GM19372 (cell line): ENCODE measurements around the gene VAPB.
"Not testable (repeated sequence)": the region's sequence is repeated elsewhere in the genome, so short reads cannot be mapped to it uniquely, and the experiment has no call there.

Experiments used
- ATAC-seq: cut with Tn5 transposase; IDR thresholded peaks from one replicate; pipeline ENCODE4 v1.9.1; 2021; ENCODE audit warnings: mild to moderate bottlenecking, low read depth, moderate library complexity; ENCODE audit not compliant: unreplicated experiment

VAPB gene

DNA sequence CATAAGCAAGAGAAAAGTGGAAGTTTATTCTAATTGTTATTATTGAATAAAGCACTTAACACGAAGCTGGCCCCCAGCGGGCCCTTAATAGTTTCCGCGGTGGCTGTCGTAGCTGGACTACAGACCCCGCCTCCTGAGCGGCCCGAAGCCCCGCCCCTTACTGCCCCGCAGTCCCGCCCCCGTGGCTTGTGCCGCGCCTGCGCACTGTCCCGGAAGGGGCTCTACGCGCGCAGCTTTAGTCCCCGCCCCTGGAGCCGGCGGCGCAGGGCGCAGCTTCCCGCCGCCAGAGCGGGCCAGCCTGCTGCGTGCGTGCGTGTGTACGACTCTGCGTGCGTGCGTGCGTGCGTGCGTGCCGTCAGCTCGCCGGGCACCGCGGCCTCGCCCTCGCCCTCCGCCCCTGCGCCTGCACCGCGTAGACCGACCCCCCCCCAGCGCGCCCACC lies at the start of gene VAPB:
VAPB (plus strand) TSS at position 348 of the 442 bp plus-strand sequence. CDS start 231 bp downstream, outside the sequence.
- ATAC-seq: peak; percentile 97

GRCh38 chr20:58339741-58340140 lies 49.3 kb upstream of the VAPB start:
- no peak for ATAC-seq

DNA sequence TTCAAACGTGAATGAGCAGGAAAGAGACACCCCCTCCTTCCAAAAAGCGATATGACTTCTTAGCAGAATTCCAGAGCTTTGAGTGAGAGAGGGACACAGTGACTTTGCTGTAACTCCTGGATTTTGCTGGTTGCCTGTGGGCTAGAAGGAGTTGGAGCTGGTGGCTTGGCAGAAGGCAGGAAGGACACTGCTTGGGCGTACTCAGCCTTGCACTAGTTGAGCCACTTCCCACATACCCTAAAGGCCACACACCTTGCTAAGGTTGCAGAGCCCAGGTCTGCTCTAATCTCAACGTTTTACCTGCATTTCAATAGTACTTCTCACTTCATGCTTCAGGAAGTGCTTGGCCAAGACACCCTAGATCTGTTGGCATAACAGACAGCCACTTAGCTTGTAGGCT lies 48.9 kb upstream of the VAPB start:
- ATAC-seq: no peak

DNA sequence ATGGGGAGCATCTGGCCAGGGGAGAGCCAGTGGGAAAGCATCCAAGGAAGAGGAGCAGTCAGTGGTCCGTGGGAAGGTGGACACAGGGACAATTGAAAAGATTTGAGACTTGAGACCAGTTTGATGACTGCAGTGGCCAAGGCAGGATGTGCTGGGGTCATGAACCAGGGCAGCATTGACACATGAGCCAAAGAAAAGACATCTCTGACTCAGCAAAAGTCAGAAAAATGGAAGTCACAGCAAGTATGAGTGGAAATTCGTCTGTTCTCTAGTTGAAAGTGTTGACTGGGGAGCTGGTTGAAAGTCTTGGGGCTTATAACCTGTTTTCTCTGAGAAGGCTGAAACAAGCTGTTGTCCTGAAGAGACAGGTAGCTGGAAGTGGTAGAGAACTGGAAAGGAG lies 48.2 kb upstream of the VAPB start:
- ATAC-seq: no peak

GRCh38 chr20:58342104-58342945 lies 46.7 kb upstream of the VAPB start:
- no peak for ATAC-seq

GRCh38 chr20:58344741-58345140 lies 44.3 kb upstream of the VAPB start:
- ATAC-seq: no peak

DNA sequence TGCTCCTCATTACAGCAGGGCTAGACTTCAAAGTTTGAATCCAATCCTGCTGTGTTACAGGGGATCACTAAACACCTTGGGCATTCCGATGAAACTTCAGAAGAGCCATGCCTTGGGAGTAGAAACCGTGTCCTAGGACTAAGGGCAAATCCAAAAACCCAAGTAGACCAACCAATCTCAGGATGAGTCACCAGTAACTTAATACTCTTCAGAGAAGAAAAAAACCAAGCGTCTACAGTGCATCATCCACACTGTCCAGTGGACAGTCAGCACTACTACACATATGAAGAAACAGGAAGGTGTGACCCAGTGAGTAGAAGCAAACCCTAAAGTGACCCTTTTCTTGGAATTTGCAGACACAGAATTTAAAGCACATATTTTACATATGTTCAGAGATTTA lies 39.5 kb upstream of the VAPB start:
- ATAC-seq: no peak

DNA sequence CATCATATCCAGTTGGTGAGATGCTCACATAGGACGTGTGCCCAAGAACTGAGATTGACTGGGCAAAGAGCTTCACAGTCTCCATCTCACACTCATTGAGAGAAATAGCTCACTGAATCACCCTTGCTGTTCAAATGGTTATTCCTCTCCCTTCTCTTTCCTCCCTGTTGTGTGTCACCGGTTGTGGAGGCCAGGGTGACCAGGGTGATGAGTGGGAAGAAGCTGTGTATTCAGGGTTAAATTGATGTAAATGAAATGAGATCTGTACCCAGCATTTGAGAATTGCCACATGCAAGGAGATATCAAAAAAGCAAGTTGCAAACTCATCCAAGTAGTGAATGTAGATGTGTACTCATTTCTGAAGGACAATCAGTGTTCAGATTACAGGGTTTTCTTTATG lies 36.6 kb upstream of the VAPB start:
- ATAC-seq: no peak

DNA sequence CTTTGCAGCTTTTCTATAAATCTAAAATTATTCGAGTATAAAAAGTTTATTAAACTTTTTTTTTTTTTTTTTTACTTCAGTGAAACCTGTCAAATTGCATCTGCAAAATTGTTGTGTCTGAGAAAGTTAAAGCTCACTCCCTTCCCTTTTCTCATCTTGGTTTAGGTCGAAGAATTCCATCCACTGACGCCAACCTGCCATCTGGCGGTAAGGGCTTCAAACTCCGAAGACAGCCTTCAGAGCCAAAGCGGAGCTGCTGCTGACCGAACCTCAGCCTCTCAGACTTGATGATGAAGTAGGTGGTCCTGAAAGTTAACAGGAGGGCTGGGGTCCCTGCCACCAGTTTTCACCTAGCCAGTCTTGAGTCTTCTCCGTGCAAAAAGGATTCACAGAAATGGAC lies 29.6 kb upstream of the VAPB start:
- ATAC-seq: no peak

DNA sequence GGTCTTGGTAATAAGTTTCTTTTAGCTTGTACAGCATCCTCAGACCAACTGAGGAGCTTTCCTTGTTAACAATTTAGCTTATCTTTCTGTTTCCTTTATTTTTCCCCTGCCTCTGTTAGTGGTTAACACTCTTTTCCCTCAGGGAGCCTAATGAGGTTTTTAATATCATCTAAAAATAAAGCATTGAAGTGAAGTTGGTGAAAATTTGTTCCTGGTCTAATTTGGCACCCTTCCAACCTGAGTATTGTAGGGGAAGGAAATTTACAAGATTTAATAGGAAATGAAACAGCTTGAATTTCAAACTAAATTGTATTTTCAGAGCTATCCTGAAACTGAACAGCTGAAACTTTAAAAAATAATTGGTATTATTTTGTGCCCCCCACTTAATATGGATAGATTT lies 28.1 kb upstream of the VAPB start:
- ATAC-seq: no peak

- no peak for ATAC-seq
Observed at GRCh38 chr20:58361481-58362205, 27.4 kb upstream of the VAPB start.

- no peak for ATAC-seq
Observed at GRCh38 chr20:58362206-58362516, 26.9 kb upstream of the VAPB start.

DNA sequence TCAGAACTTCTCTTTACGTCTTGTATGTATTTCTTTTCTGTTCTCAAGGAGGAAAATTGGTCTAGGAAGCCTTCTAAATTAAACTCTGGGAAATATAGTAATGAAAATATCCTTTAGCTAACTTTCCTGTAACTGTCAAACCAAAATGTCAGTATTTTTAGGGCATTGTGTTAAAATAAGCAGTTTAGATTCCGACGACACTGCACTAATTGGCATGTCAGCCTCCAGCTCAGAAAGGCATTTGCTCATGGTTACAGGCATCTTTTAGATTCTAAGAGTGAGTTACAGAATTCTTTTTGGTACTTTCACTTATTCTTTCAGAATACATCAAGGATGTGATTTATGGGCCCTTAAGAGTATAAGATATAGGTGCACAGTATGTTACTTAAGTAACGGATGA lies 26.1 kb upstream of the VAPB start:
- no peak for ATAC-seq

GRCh38 chr20:58366866-58367265 lies 22.2 kb upstream of the VAPB start:
- no peak for ATAC-seq

DNA sequence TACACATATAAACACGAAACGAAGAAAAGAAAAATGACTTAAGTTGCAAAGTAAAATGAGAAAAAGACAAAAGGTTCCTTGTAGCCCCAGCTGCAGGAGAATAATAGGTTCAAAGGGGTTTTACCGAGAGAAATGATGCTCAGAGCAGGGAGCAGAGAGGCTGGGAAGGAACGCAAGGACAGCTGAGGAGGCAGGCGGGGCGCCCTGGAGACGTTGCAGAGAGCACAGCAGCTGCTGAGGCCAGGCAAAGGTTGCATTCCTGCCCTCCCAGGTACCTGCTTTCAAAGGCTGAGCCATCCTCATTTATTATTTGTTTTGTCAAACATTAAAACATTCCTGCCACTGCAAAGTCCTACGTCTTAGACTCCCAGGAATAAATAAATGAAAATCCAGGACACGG lies 16.2 kb upstream of the VAPB start:
- no peak for ATAC-seq

DNA sequence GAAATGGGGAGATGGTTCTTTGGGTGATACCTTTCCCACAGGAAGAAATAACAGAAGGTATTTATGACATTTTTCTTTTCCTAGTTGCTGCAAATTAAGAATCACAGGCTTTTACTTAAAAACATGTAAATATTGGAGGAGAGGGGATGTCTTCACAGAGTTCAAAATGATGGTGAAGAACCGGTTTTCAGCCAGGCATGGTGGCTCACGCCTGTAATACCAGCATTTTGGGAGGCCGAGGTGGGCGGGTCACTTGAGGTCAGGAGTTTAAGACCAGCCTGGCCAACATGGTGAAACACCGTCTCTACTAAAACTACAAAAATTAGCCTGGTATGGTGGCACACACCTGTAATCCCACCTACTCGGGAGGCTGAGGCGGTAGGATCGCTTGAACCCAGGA lies 15.7 kb upstream of the VAPB start:
- not testable (repeated sequence) for ATAC-seq

- no peak for ATAC-seq
Observed at GRCh38 chr20:58374027-58374850, 14.8 kb upstream of the VAPB start.

DNA sequence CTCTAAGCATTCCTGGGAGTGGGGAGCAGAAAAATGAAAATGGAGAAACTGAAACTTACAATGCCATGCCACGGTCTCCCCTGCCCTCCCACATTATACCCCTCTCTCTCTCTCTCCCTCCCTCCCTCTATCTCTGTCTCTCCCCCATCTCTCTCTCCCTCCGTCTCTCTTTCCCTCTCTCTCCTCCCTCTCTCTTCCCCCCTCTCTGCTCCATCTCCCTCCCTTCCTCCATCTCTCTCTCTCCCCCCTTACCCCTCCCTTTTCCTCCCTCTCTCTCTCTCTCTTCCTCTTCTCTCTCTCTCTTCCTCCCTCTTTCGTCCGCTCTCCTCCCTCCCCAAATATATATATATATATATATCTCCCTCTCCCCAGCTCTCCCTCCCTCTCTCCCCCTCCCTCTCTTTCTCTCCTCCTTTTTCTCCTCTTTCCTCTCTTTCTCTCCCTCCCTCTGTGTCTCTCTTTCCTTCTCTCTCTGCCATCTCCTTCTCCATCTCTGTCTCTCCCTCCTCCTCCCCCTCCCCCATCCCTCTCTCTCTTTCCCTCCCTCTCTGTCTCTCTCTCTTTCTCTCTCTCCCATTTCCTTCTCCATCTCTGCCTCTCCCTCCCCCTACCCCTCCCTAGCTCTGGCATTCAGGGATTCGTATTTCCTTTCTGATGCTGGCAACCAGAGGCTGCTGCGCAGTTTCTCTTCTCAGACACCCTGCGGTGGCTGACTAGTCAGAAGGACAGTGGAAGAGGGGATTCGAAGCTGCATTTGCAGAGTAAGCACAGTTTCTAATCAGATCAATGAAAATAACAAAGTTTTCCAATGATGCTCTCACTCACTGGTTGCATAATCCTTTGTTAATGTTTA lies 13.9 kb upstream of the VAPB start:
- no peak for ATAC-seq

DNA sequence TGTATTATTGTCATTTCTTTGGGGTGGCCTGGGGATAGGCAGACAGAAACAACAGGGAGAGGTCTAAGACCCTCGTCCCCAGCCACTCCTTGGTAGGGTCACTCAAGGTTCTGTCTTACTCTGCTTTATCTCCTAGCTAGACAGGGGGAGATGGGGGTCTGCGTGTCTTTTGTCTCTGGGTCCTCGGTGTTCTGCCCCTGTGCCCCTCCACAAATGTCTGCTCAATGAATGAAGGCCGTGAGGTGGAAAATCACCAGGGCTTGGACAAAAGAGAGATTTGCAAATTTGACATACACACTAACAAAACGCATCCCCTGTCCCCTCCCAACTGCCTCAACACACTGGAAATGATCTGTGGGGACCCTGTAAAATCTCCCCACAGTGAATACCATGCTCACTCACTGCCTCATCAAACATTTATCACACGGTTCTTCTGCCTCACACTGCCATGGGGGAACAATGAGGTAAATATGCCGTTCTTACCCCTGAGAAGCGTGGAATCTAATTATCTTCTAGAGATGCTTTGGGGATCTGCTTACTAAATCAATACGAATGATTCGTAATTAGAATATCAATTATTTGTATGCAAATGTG lies 13.2 kb upstream of the VAPB start:
- no peak for ATAC-seq

GRCh38 chr20:58377017-58377416 lies 12.0 kb upstream of the VAPB start:
- ATAC-seq: no peak
